GM19395 (cell line): ENCODE measurements around the gene PAFAH2.

Source experiments
- ATAC-seq: cut with Tn5 transposase; IDR thresholded peaks from one replicate; pipeline ENCODE4 v1.9.1; 2021; ENCODE audit warnings: mild to moderate bottlenecking, moderate library complexity; ENCODE audit not compliant: unreplicated experiment

PAFAH2 gene

GRCh38 chr1:26015358-26015757, 17.5 kb upstream of the PAFAH2 start:
- ATAC-seq: no peak

- ATAC-seq: no peak
These were observed 16.3 kb upstream of the PAFAH2 start for GRCh38 chr1:26014179-26014578.

- ATAC-seq: no peak
These were observed 15.0 kb upstream of the PAFAH2 start for GRCh38 chr1:26012864-26013263.

GRCh38 chr1:26010825-26011224, 13.0 kb upstream of the PAFAH2 start:
- ATAC-seq: no peak

- no peak for ATAC-seq
These were observed 12.1 kb upstream of the PAFAH2 start for GRCh38 chr1:26009796-26010447.

GRCh38 chr1:26006710-26007109, 8.8 kb upstream of the PAFAH2 start:
- ATAC-seq: no peak

GRCh38 chr1:26005434-26006105, 7.7 kb upstream of the PAFAH2 start:
- ATAC-seq: no peak

GRCh38 chr1:26003756-26004155, 5.9 kb upstream of the PAFAH2 start:
- no peak for ATAC-seq

- ATAC-seq: no peak
These were observed 5.4 kb upstream of the PAFAH2 start for GRCh38 chr1:26003262-26003661.

- no peak for ATAC-seq
These were observed 1.4 kb upstream of the PAFAH2 start for GRCh38 chr1:25999041-25999800.

GRCh38 chr1:25996966-25997827, 666 bp downstream of the PAFAH2 start:
- ATAC-seq: no peak

GRCh38 chr1:25994402-25995150, 3.3 kb downstream of the PAFAH2 start:
- no peak for ATAC-seq

- no peak for ATAC-seq
These were observed 4.5 kb downstream of the PAFAH2 start for GRCh38 chr1:25993197-25993951.

- no peak for ATAC-seq
These were observed 5.1 kb downstream of the PAFAH2 start for GRCh38 chr1:25992689-25993171.

- ATAC-seq: no peak
These were observed 5.8 kb downstream of the PAFAH2 start for GRCh38 chr1:25991937-25992688.

- ATAC-seq: no peak
These were observed 7.0 kb downstream of the PAFAH2 start for GRCh38 chr1:25990702-25991395.

- no peak for ATAC-seq
These were observed 7.6 kb downstream of the PAFAH2 start for GRCh38 chr1:25990251-25990650.
